Glomerular endothelial cell (primary cell): Measurements from ENCODE around the gene CUX1. TPM values are rescaled to one million over a fixed set of nuclear protein-coding genes. Genes with fewer than 3 reads are reported as not detected.
"Not testable (repeated sequence)": the region's sequence is repeated elsewhere in the genome, so short reads cannot be mapped to it uniquely, and the experiment has no call there.

Experiments
- DNase-seq: peaks from one replicate; pipeline ENCODE4 v3.0.0-alpha.2; 2011; ENCODE audit warnings: low read depth, low spot score; ENCODE audit errors: extremely low read depth
- total RNA-seq: library from RNA; depleted of rRNA; stranded (reverse); fragments of >200 nt; gene quantifications from 2 replicates; pipeline ENCODE4 v1.2.3, GENCODE V29; 2015

The CUX1 gene
- total RNA-seq, 1 donor from 2014 or later, result 62.0 TPM

GRCh38 chr7:101820703-101821102, 3.3 kb downstream of the CUX1 start:
- DNase-seq, result no peak

- not testable (repeated sequence) for DNase-seq
Measured at GRCh38 chr7:101822632-101823031, 5.2 kb downstream of the CUX1 start.

GRCh38 chr7:101823096-101823495, 5.7 kb downstream of the CUX1 start:
- DNase-seq, result no peak

- DNase-seq, result no peak
Measured at GRCh38 chr7:101823596-101823995, 6.2 kb downstream of the CUX1 start.

GRCh38 chr7:101824440-101824839, 7.0 kb downstream of the CUX1 start:
- DNase-seq, result no peak

- DNase-seq, result no peak
Measured at GRCh38 chr7:101826081-101826835, 8.8 kb downstream of the CUX1 start.

- DNase-seq, result no peak
Measured at GRCh38 chr7:101828301-101829020, 11.0 kb downstream of the CUX1 start.

GRCh38 chr7:101829374-101829773, 11.9 kb downstream of the CUX1 start:
- no peak for DNase-seq

GRCh38 chr7:101829821-101830220, 12.4 kb downstream of the CUX1 start:
- no peak for DNase-seq

- not testable (repeated sequence) for DNase-seq
Measured at GRCh38 chr7:101831396-101831795, 14.0 kb downstream of the CUX1 start.

- DNase-seq, result no peak
Measured at GRCh38 chr7:101832205-101832631, 14.8 kb downstream of the CUX1 start.

- DNase-seq, result no peak
Measured at GRCh38 chr7:101832685-101833375, 15.4 kb downstream of the CUX1 start.

- no peak for DNase-seq
Measured at GRCh38 chr7:101833799-101834198, 16.4 kb downstream of the CUX1 start.

- no peak for DNase-seq
Measured at GRCh38 chr7:101835136-101835535, 17.7 kb downstream of the CUX1 start.

GRCh38 chr7:101837433-101837832, 20.0 kb downstream of the CUX1 start:
- not testable (repeated sequence) for DNase-seq

- no peak for DNase-seq
Measured at GRCh38 chr7:101838837-101839483, 21.5 kb downstream of the CUX1 start.

- DNase-seq, result no peak
Measured at GRCh38 chr7:101841328-101841727, 23.9 kb downstream of the CUX1 start.

GRCh38 chr7:101843293-101844271, 26.2 kb downstream of the CUX1 start:
- no peak for DNase-seq

- DNase-seq, result no peak
Measured at GRCh38 chr7:101845974-101846373, 28.5 kb downstream of the CUX1 start.
